Trophoblast cell (in vitro differentiated cells and primary cell): Measurements from ENCODE around the gene GFPT2.
A peak's percentile ranks its signal among the peaks of the same experiment; 100 is the strongest.

Experiments used
- DNase-seq, 2 donors: peaks; one replicate each; pipeline ENCODE4 v3.0.0-alpha.2; 2016
- H2AFZ ChIP-seq: 2 replicates; pipeline ENCODE4 v1.6.1; 2013; ENCODE audit warnings: low read length, moderate library complexity, mild to moderate bottlenecking; ENCODE audit not compliant: insufficient read depth, poor library complexity
- H2AK5ac ChIP-seq: 2 replicates; pipeline ENCODE4 v1.6.1; 2013; ENCODE audit warnings: mild to moderate bottlenecking, low read length
- H2BK120ac ChIP-seq: 2 replicates; pipeline ENCODE4 v1.6.1; 2013; ENCODE audit warnings: low read length, mild to moderate bottlenecking, moderate library complexity; ENCODE audit not compliant: insufficient read depth, poor library complexity
- H2BK12ac ChIP-seq: 2 replicates; pipeline ENCODE4 v1.6.1; 2013; ENCODE audit warnings: mild to moderate bottlenecking, low read length, moderate library complexity
- H2BK5ac ChIP-seq: 2 replicates; pipeline ENCODE4 v1.6.1; 2013; ENCODE audit warnings: low read length, low read depth, moderate library complexity, mild to moderate bottlenecking; ENCODE audit not compliant: poor library complexity
- H3K14ac ChIP-seq: 2 replicates; pipeline ENCODE4 v1.6.1; 2013; ENCODE audit warnings: mild to moderate bottlenecking, low read length
- H3K18ac ChIP-seq: 2 replicates; pipeline ENCODE4 v1.6.1; 2013; ENCODE audit warnings: mild to moderate bottlenecking, low read length
- H3K23ac ChIP-seq: 2 replicates; pipeline ENCODE4 v1.6.1; 2013; ENCODE audit warnings: low read length
- H3K27ac ChIP-seq: 2 replicates; pipeline ENCODE4 v1.5.1; 2013; ENCODE audit warnings: low read depth, mild to moderate bottlenecking, inconsistent platforms, low read length, moderate library complexity
- H3K27me3 ChIP-seq: 2 replicates; pipeline ENCODE4 v1.6.1; 2013; ENCODE audit warnings: inconsistent platforms, mild to moderate bottlenecking, low read length, moderate library complexity; ENCODE audit not compliant: insufficient read depth
- H3K36me3 ChIP-seq, 2 experiments: 1 replicate in 1 of 2; 2 replicates in 1 of 2; pipeline ENCODE4 v1.6.1; 2013; ENCODE audit warnings: low read length in 2 of 2, mild to moderate bottlenecking in 2 of 2, moderate library complexity in 1 of 2; ENCODE audit not compliant: insufficient read depth in 2 of 2, control insufficient read depth in 1 of 2
- H3K4ac ChIP-seq: 2 replicates; pipeline ENCODE4 v1.6.1; 2013; ENCODE audit warnings: low read depth, mild to moderate bottlenecking, low read length, moderate library complexity
- H3K4me1 ChIP-seq, 2 experiments: 1 replicate in 1 of 2; 2 replicates in 1 of 2; pipeline ENCODE4 v1.6.1; 2013; ENCODE audit warnings: low read length in 2 of 2, mild to moderate bottlenecking in 2 of 2, moderate library complexity in 1 of 2; ENCODE audit not compliant: insufficient read depth in 2 of 2, control insufficient read depth in 1 of 2
- H3K4me2 ChIP-seq: 2 replicates; pipeline ENCODE4 v1.6.1; 2013; ENCODE audit warnings: inconsistent platforms, mild to moderate bottlenecking, low read length, moderate library complexity
- H3K4me3 ChIP-seq: 2 replicates; pipeline ENCODE4 v1.5.1; 2013; ENCODE audit warnings: mild to moderate bottlenecking, low read depth, low read length, inconsistent platforms
- H3K79me1 ChIP-seq: one replicate; pipeline ENCODE4 v1.6.1; 2013; ENCODE audit warnings: low read length
- H3K79me2 ChIP-seq: 2 replicates; pipeline ENCODE4 v1.6.1; 2013; ENCODE audit warnings: low read length, mild to moderate bottlenecking; ENCODE audit not compliant: control insufficient read depth, insufficient read depth, poor library complexity
- H3K9ac ChIP-seq: 2 replicates; pipeline ENCODE4 v1.6.1; 2013; ENCODE audit warnings: mild to moderate bottlenecking, low read length
- H3K9me3 ChIP-seq: 2 replicates; pipeline ENCODE4 v1.6.1; 2013; ENCODE audit warnings: low read depth, mild to moderate bottlenecking, control low read depth, inconsistent platforms, low read length; ENCODE audit not compliant: insufficient read depth
- H4K12ac ChIP-seq: 2 replicates; pipeline ENCODE4 v1.6.1; 2013; ENCODE audit warnings: low read depth, mild to moderate bottlenecking, low read length, moderate library complexity
- H4K8ac ChIP-seq: 2 replicates; pipeline ENCODE4 v1.6.1; 2013; ENCODE audit warnings: low read depth, mild to moderate bottlenecking, low read length, moderate library complexity
- H4K91ac ChIP-seq: one replicate; pipeline ENCODE4 v1.6.1; 2013; ENCODE audit warnings: low read depth, mild to moderate bottlenecking, low read length, moderate library complexity
- WGBS: extraction: QIAGEN DNeasy Blood & Tissue Kit; methylation state at CpG from one replicate; pipeline ENCODE4 v1.1.7; 2013; ENCODE audit warnings: missing lambda C conversion rate; ENCODE audit not compliant: insufficient read length, insufficient coverage; ENCODE audit errors: extremely low coverage; 5-methylcytosine and 5-hydroxymethylcytosine counted together

Gene GFPT2

DNA sequence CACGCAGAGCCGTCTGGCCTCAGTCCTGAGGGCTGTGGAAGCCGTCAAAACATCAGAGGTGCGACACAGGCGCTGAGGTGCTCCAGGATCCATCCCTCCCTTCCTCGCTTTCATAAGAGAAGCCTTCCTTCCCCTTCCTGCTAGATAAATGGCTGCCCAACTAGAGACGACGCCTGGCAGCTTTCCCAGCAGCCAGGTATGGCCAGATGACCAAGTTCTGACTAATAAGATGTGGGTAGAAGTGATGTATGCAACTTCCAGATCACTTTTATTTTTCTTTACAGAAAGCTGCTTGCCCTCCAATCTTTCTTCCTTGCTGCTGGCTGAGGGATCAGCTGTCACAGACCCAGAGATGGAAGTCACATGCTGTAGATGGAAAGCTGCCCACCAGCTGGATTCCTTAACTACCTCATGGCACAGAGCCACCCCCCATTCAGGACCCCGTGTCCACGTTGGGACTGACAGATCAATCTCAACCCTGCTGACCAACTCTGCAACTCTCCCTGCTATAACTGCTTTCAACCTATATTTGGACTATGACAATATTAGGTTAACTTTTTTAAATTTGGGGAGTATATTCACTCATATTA, 70.0 kb downstream of the GFPT2 start:
- no peaks in the 10 kb centered on the region for H3K9me3 ChIP-seq
- no peaks in the 10 kb centered on the region for H3K27me3 ChIP-seq
- peaks cover 0 to 7% of the 10 kb centered on the region in 2 experiments for H3K4me1 ChIP-seq
- no peak overlapping the region for H2BK120ac ChIP-seq
- no peak overlapping the region for H3K23ac ChIP-seq
- no peaks in the 10 kb centered on the region for H3K79me1 ChIP-seq
- H2BK12ac ChIP-seq, result no peak overlapping the region
- H3K36me3 ChIP-seq, result peaks cover 27 to 31% of the 10 kb centered on the region in 2 experiments
- H3K9ac ChIP-seq, result no peak overlapping the region
- H4K12ac ChIP-seq, result no peak overlapping the region
- H2BK5ac ChIP-seq, result no peak overlapping the region
- no peak overlapping the region for H3K14ac ChIP-seq
- H3K79me2 ChIP-seq, result peaks cover 2% of the 10 kb centered on the region
- H4K91ac ChIP-seq, result no peak overlapping the region
- no peak overlapping the region for H3K4me3 ChIP-seq
- no peak overlapping the region for H3K18ac ChIP-seq
- H4K8ac ChIP-seq, result no peak overlapping the region
- H2AK5ac ChIP-seq, result no peak overlapping the region
- no CpG with 5 or more reads among the region's 10 CpGs for WGBS
- H3K27ac ChIP-seq, result no peak overlapping the region
- H3K4ac ChIP-seq, result no peak overlapping the region
- H3K4me2 ChIP-seq, result no peak overlapping the region
- DNase-seq, result peak in 1 of 2 donors; percentile 26
- no peak overlapping the region for H2AFZ ChIP-seq

DNA sequence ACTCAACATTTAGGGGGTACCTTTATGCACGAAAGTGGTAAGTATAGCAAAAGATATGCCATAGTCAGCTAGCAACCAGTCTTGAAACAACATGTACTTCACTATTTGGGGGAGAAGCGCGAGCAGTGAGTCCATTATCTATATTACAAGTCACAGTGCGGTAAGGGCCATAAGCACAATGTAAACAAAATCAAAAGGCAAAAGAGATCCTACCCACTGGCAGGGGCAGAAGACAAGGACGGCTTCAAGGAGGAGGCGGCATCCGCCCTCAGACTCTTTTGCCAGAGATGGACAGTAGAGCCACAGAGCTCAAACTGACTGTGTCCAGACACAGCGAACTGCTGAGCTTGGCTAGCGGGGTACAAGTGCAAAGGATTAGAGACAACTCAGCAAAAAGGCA, 70.9 kb downstream of the GFPT2 start:
- H3K14ac ChIP-seq, result no peak overlapping the region
- no peak overlapping the region for H3K9ac ChIP-seq
- no peak overlapping the region for H3K18ac ChIP-seq
- H2BK5ac ChIP-seq, result no peak overlapping the region
- H3K4ac ChIP-seq, result no peak overlapping the region
- no peak overlapping the region for H4K12ac ChIP-seq
- no peak overlapping the region for H3K4me2 ChIP-seq
- H3K79me2 ChIP-seq, result peaks cover 2% of the 10 kb centered on the region
- no peak overlapping the region for H2BK120ac ChIP-seq
- H2AFZ ChIP-seq, result no peak overlapping the region
- no peak overlapping the region for H3K4me3 ChIP-seq
- H4K8ac ChIP-seq, result no peak overlapping the region
- H3K27me3 ChIP-seq, result no peaks in the 10 kb centered on the region
- H3K79me1 ChIP-seq, result no peaks in the 10 kb centered on the region
- no peak overlapping the region for H3K23ac ChIP-seq
- H4K91ac ChIP-seq, result no peak overlapping the region
- peaks cover 28 to 34% of the 10 kb centered on the region in 2 experiments for H3K36me3 ChIP-seq
- no peak for DNase-seq
- H2BK12ac ChIP-seq, result no peak overlapping the region
- peaks cover 0 to 2% of the 10 kb centered on the region in 2 experiments for H3K4me1 ChIP-seq
- H2AK5ac ChIP-seq, result no peak overlapping the region
- no CpG with 5 or more reads among the region's 9 CpGs for WGBS
- H3K27ac ChIP-seq, result no peak overlapping the region
- no peaks in the 10 kb centered on the region for H3K9me3 ChIP-seq

DNA sequence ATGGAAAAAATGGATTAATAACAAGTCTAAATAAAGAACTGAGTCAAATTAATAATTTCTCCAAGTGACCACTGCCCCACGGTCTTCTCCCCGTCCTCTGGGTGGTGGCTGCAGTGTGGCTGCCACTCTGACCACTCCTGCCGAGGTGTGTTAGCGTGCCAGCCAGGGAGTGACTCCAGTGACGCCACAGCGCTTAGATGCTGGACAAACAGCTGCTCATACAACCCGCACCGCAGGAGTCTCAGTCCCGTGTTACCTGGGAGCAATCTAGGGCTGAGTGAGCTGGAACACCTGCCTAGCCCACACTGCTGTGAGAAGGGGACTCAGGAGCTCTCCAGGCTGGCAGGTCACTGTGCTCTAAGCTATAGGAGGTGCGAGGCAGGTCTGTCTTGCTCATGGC, 71.4 kb downstream of the GFPT2 start:
- H4K8ac ChIP-seq, result no peak overlapping the region
- H3K27ac ChIP-seq, result no peak overlapping the region
- H3K9me3 ChIP-seq, result no peaks in the 10 kb centered on the region
- H3K4me1 ChIP-seq, result peaks cover 0 to 2% of the 10 kb centered on the region in 2 experiments
- no peak overlapping the region for H3K18ac ChIP-seq
- H3K4me2 ChIP-seq, result no peak overlapping the region
- H3K27me3 ChIP-seq, result no peaks in the 10 kb centered on the region
- H3K4ac ChIP-seq, result no peak overlapping the region
- H3K36me3 ChIP-seq, result peaks cover 31 to 37% of the 10 kb centered on the region in 2 experiments
- H3K79me2 ChIP-seq, result peaks cover 2% of the 10 kb centered on the region
- H2BK5ac ChIP-seq, result no peak overlapping the region
- H2BK120ac ChIP-seq, result no peak overlapping the region
- no peak overlapping the region for H2AK5ac ChIP-seq
- H3K79me1 ChIP-seq, result no peaks in the 10 kb centered on the region
- H4K91ac ChIP-seq, result no peak overlapping the region
- no peak overlapping the region for H3K14ac ChIP-seq
- peak overlapping the region; percentile 48 for H3K9ac ChIP-seq
- no peak overlapping the region for H3K23ac ChIP-seq
- WGBS, result no CpG with 5 or more reads among the region's 10 CpGs
- H4K12ac ChIP-seq, result no peak overlapping the region
- no peak overlapping the region for H2AFZ ChIP-seq
- no peak for DNase-seq
- H3K4me3 ChIP-seq, result no peak overlapping the region
- no peak overlapping the region for H2BK12ac ChIP-seq

DNA sequence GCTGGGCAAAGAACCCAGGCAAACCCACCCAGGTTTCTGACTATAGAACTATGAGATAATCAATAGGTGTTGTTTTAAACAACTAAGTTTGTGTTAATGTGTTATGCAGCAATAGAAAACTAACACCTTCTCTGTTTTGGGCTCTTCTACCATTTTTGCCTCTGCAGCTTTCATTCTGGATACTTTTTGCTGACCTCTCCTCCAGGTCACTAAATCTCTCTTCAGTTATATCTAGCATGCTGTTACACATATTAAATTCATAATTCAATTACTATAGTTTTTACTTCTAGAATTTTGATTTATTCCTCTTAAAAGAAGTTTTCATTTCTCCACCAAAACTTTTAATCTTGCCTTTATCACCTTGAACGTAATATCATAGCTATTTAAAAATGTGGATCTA, 78.4 kb downstream of the GFPT2 start:
- Histone ChIP-seq H3K4me1 (no peaks in the 10 kb centered on the region), H4K8ac (no peak overlapping the region), H3K4me2 (no peak overlapping the region), H2AFZ (no peak overlapping the region), H4K91ac (no peak overlapping the region), H3K4ac (no peak overlapping the region), H3K27me3 (no peaks in the 10 kb centered on the region), H3K23ac (no peak overlapping the region), H2BK120ac (no peak overlapping the region), H2AK5ac (no peak overlapping the region), H3K79me2 (no peaks in the 10 kb centered on the region), H3K9ac (no peak overlapping the region), H3K79me1 (no peaks in the 10 kb centered on the region), H3K18ac (no peak overlapping the region), H4K12ac (no peak overlapping the region), H3K14ac (no peak overlapping the region), H3K9me3 (peaks cover 2% of the 10 kb centered on the region), H3K36me3 (peaks cover 12 to 25% of the 10 kb centered on the region in 2 experiments), H3K4me3 (no peak overlapping the region), H2BK5ac (no peak overlapping the region), H2BK12ac (no peak overlapping the region), H3K27ac (no peak overlapping the region)
- no CpG with 5 or more reads among the region's 1 CpG for WGBS
- no peak for DNase-seq
